Activated naive CD8-positive, alpha-beta T cell treated with anti-CD3 and anti-CD28 coated beads, Interleukin-2, amount 50 U/mL, for 16 hours (primary cell): ENCODE measurements around the gene KCNJ4.

Experiments used
- DNase-seq: peaks from one replicate; pipeline ENCODE4 v3.0.0-alpha.2; 2020; ENCODE audit warnings: low read depth, low spot score

KCNJ4 gene

GRCh38 chr22:38431266-38432010 is 23.6 kb downstream of the KCNJ4 start:
- DNase-seq: no peak

GRCh38 chr22:38429499-38430068 is 25.4 kb downstream of the KCNJ4 start:
- no peak for DNase-seq

GRCh38 chr22:38428714-38429113 is 26.3 kb downstream of the KCNJ4 start:
- DNase-seq: no peak

- DNase-seq: no peak
These were observed 27.1 kb downstream of the KCNJ4 start for GRCh38 chr22:38427940-38428339.

- DNase-seq: no peak
These were observed 27.5 kb downstream of the KCNJ4 start for GRCh38 chr22:38427465-38427864.

GRCh38 chr22:38426628-38427027 is 28.4 kb downstream of the KCNJ4 start:
- DNase-seq: no peak

GRCh38 chr22:38424525-38425080 is 30.4 kb downstream of the KCNJ4 start:
- no peak for DNase-seq

GRCh38 chr22:38423512-38424503 is 31.2 kb downstream of the KCNJ4 start:
- no peak for DNase-seq

GRCh38 chr22:38422611-38423511 is 32.1 kb downstream of the KCNJ4 start:
- DNase-seq: no peak

- DNase-seq: no peak
These were observed 34.3 kb downstream of the KCNJ4 start for GRCh38 chr22:38420734-38421133.

GRCh38 chr22:38419858-38420160 is 35.2 kb downstream of the KCNJ4 start:
- no peak for DNase-seq

- DNase-seq: no peak
These were observed 35.7 kb downstream of the KCNJ4 start for GRCh38 chr22:38419121-38419857.

- no peak for DNase-seq
These were observed 36.4 kb downstream of the KCNJ4 start for GRCh38 chr22:38418589-38418988.

- DNase-seq: no peak
These were observed 37.5 kb downstream of the KCNJ4 start for GRCh38 chr22:38417252-38418060.

GRCh38 chr22:38416621-38417251 is 38.3 kb downstream of the KCNJ4 start:
- DNase-seq: no peak

GRCh38 chr22:38415561-38416321 is 39.3 kb downstream of the KCNJ4 start:
- no peak for DNase-seq

GRCh38 chr22:38415046-38415445 is 40.0 kb downstream of the KCNJ4 start:
- no peak for DNase-seq

- DNase-seq: no peak
These were observed 41.0 kb downstream of the KCNJ4 start for GRCh38 chr22:38414009-38414395.
